Fibroblast of the aortic adventitia (primary cell): ENCODE measurements around the gene PGLYRP1. TPM values are rescaled to one million over a fixed set of nuclear protein-coding genes. Genes with fewer than 3 reads are reported as not detected.

Experiments
- DNase-seq: peaks from one replicate; pipeline ENCODE4 v3.0.0-alpha.2; 2010; ENCODE audit warnings: low read depth
- H3K4me3 ChIP-seq: 2 replicates; pipeline ENCODE4 v1.5.1; 2011; ENCODE audit warnings: low read depth, mild to moderate bottlenecking, control low read depth, low read length, moderate library complexity
- CTCF ChIP-seq: IDR thresholded peaks from 2 replicates; pipeline ENCODE4 v1.5.1; 2011; ENCODE audit warnings: mild to moderate bottlenecking, low read length, control low read depth, inconsistent platforms; ENCODE audit not compliant: insufficient read depth
- total RNA-seq: library from RNA; depleted of rRNA; stranded (reverse); fragments of >200 nt; gene quantifications from 2 replicates; pipeline ENCODE4 v1.2.3, GENCODE V29; 2012; ENCODE audit warnings: low replicate concordance

The PGLYRP1 gene
- total RNA-seq, 1 donor: not detected

GRCh38 chr19:45995715-45996385 is 27.0 kb downstream of the PGLYRP1 start:
- TF ChIP-seq CTCF: no peak
- peak overlapping the region; percentile 77 for H3K4me3 ChIP-seq
- peak; percentile 64 for DNase-seq

GRCh38 chr19:45994998-45995714 is 27.7 kb downstream of the PGLYRP1 start, which contains the start of gene CCDC61:
Gene CCDC61 (plus strand): TSS chr19:45995467. CDS start chr19:46003019, 7,552 bp downstream.
- TF ChIP-seq CTCF: no peak
- H3K4me3 ChIP-seq: peak within 1 kb of the TSS; percentile 79
- peak; percentile 100 for DNase-seq

- peak overlapping the region; percentile 79 for H3K4me3 ChIP-seq
- TF ChIP-seq CTCF: no peak
- no peak for DNase-seq
Observed at GRCh38 chr19:45994456-45994997, 28.3 kb downstream of the PGLYRP1 start.

- H3K4me3 ChIP-seq: no peak overlapping the region
- TF ChIP-seq CTCF: no peak
- peak; percentile 27 for DNase-seq
Observed at GRCh38 chr19:45990113-45990728, 32.6 kb downstream of the PGLYRP1 start.

- TF ChIP-seq CTCF: no peak
- no peak for DNase-seq
- H3K4me3 ChIP-seq: no peak overlapping the region
Observed at GRCh38 chr19:45985321-45985720, 37.5 kb downstream of the PGLYRP1 start.

- peak; percentile 7 for TF ChIP-seq CTCF
- DNase-seq: peak; percentile 70
- no peak overlapping the region for H3K4me3 ChIP-seq
Observed at GRCh38 chr19:45981350-45981749, 41.5 kb downstream of the PGLYRP1 start.
